GM12878 (cell line): ENCODE data around the gene NDUFV1. TPM values are rescaled to one million over a fixed set of nuclear protein-coding genes. Genes with fewer than 3 reads are reported as not detected.

ENCODE experiments used
- ATAC-seq: fragments of 200-7000 bp; cut with Tn5 transposase; 3 replicates; pipeline ENCODE4 v1.9.1; 2020; ENCODE audit warnings: mild to moderate bottlenecking, moderate library complexity
- BruUV-seq: library from RNA; stranded (reverse); fragments of 400-500 nt; replicated peaks from 2 replicates; lab custom pipeline; 2021; lab: Mats Ljungman, UMichigan
- CTCF ChIA-PET: fragments of 300-600 bp; sonication (Branson Sonifier 250); formaldehyde crosslinking; extraction: SDS; loops from one replicate; lab custom pipeline; 2021; ENCODE audit warnings: inconsistent platforms; lab: Yijun Ruan, JAX
- POLR2A ChIA-PET: fragments of 350-600 bp; formaldehyde crosslinking; extraction: SDS; loops from one replicate; lab custom pipeline; 2021; ENCODE audit warnings: inconsistent platforms; lab: Charles Lee
- RAD21 ChIA-PET: fragments of 300-600 bp; sonication (Branson Sonifier 250); formaldehyde crosslinking; loops from one replicate; lab custom pipeline; 2023; ENCODE audit warnings: antibody characterized with exemption; ENCODE audit not compliant: unreplicated experiment; lab: Charles Lee
- SMC1A ChIA-PET: fragments of 300-600 bp; sonication (Branson Sonifier 250); formaldehyde crosslinking; loops from one replicate; lab custom pipeline; 2023; ENCODE audit not compliant: unreplicated experiment, uncharacterized antibody; lab: Charles Lee
- DNase-seq: peaks from one replicate; pipeline ENCODE4 v3.0.0-alpha.2; 2011; ENCODE audit warnings: low read depth, low spot score
- FAIRE-seq: peaks from 3 replicates; lab custom pipeline; 2011; peaks lifted over from hg19 to GRCh38; lab: Jason Lieb, UNC
- H2AFZ ChIP-seq: 2 replicates; pipeline ENCODE4 v1.6.0; 2011; ENCODE audit warnings: low read depth, low read length, control low read depth; ENCODE audit not compliant: control insufficient read depth
- H3K27ac ChIP-seq: 2 replicates; pipeline ENCODE4 v1.5.1; 2011; ENCODE audit warnings: control low read depth; ENCODE audit not compliant: control insufficient read depth, insufficient read depth
- H3K27me3 ChIP-seq, 2 experiments: replicated peaks in 1 of 2; 2 replicates each; pipeline versions ENCODE4 v1.6.0 to v1.6.1; 2011; ENCODE audit warnings: low read length in 1 of 2; ENCODE audit not compliant: control insufficient read depth in 2 of 2, insufficient read depth in 2 of 2
- H3K36me3 ChIP-seq, 2 experiments: 2 replicates each; pipeline ENCODE4 v1.5.1; 2011; ENCODE audit warnings: low read length in 1 of 2; ENCODE audit not compliant: control insufficient read depth in 2 of 2, insufficient read depth in 2 of 2
- H3K4me1 ChIP-seq: 2 replicates; pipeline ENCODE4 v1.6.1; 2011; ENCODE audit warnings: mild to moderate bottlenecking, low read length, moderate library complexity, mixed read lengths; ENCODE audit not compliant: control insufficient read depth, insufficient read depth
- H3K4me2 ChIP-seq: 2 replicates; pipeline ENCODE4 v1.6.0; 2011; ENCODE audit warnings: control low read depth; ENCODE audit not compliant: control insufficient read depth, insufficient read depth
- H3K4me3 ChIP-seq: fragments of 200-600 bp; sonication (generic); 2 replicates; pipeline ENCODE4 v1.5.1; 2016
- H3K79me2 ChIP-seq: 2 replicates; pipeline ENCODE4 v1.6.0; 2011; ENCODE audit warnings: low read length; ENCODE audit not compliant: control insufficient read depth, insufficient read depth
- H3K9ac ChIP-seq: 2 replicates; pipeline ENCODE4 v1.8.0; 2011; ENCODE audit warnings: low read length, control low read depth, mixed read lengths; ENCODE audit not compliant: control insufficient read depth, insufficient read depth
- H3K9me3 ChIP-seq: replicated peaks from 3 replicates; pipeline ENCODE4 v1.5.1; 2011; ENCODE audit warnings: mild to moderate bottlenecking, low read length; ENCODE audit not compliant: control insufficient read depth, insufficient read depth
- H4K20me1 ChIP-seq: 2 replicates; pipeline ENCODE4 v1.6.0; 2011; ENCODE audit not compliant: control insufficient read depth, insufficient read depth
- BCL11A ChIP-seq: IDR thresholded peaks from 2 replicates; pipeline ENCODE4 v1.6.1; 2011; ENCODE audit warnings: low read depth, low read length
- HDGF ChIP-seq: fragments of 450-650 bp; IDR thresholded peaks from 2 replicates; pipeline ENCODE4 v1.6.1; 2016; ENCODE audit warnings: antibody characterized with exemption
- TCF12 ChIP-seq: IDR thresholded peaks from 2 replicates; pipeline ENCODE4 v1.6.1; 2011; ENCODE audit warnings: low read depth, mild to moderate bottlenecking, low read length
- ZNF207 ChIP-seq: fragments of 450-650 bp; IDR thresholded peaks from 2 replicates; pipeline ENCODE4 v1.6.1; 2014; ENCODE audit warnings: antibody characterized with exemption, mild to moderate bottlenecking, borderline replicate concordance
- ZNF274 ChIP-seq: IDR thresholded peaks from one replicate; pipeline ENCODE4 v1.8.0; 2011; ENCODE audit not compliant: insufficient read length, insufficient read depth
- WGBS: methylation state at CpG from one replicate; pipeline ENCODE4 v1.1.6; 2016; ENCODE audit warnings: low lambda C conversion rate; ENCODE audit not compliant: insufficient replicate concordance, insufficient coverage; ENCODE audit errors: missing lambda C conversion rate; 5-methylcytosine and 5-hydroxymethylcytosine counted together
- in situ Hi-C: fragments of 300-500 bp; cut with MboI; formaldehyde crosslinking; loops from 9 replicates; pipeline ENCODE4 v1.14.3; 2018; ENCODE audit warnings: mixed read lengths
- intact Hi-C: fragments of 100-400 bp; cut with micrococcal nuclease; formaldehyde crosslinking; loops from one replicate; pipeline ENCODE4 v1.14.2; 2022; ENCODE audit not compliant: unreplicated experiment
- polyA plus RNA-seq, 11 experiments: library from polyadenylated mRNA; depleted of rRNA in 4 of 11; unstranded in 6 of 11; stranded (reverse) in 5 of 11; fragments of >200 nt; fragmentation: Nextera tagmentation in 4 of 11; fragmentation: Illumina TruSeq in 1 of 11; extraction: Ambion mirVana in 4 of 11; extraction: Trizol in 1 of 11; gene quantifications; 1 replicate in 1 of 11; 2 replicates in 10 of 11; pipeline versions ENCODE4 v1.2.1 to v1.2.3, GENCODE V29; 2011 to 2016; ENCODE audit warnings: inconsistent platforms in 2 of 11, missing spikeins in 2 of 11, low read depth in 1 of 11
- total RNA-seq, 4 experiments: library from RNA; depleted of rRNA in 3 of 4; stranded (reverse); fragments of >200 nt in 3 of 4; fragmentation: Illumina TruSeq in 1 of 4; extraction: Trizol in 1 of 4; gene quantifications; 2 replicates each; pipeline versions ENCODE4 v1.2.1 to v1.2.3, GENCODE V29; 2013 to 2021
- TF ChIP-seq, protein P1 (sequence below): fragments of 450-650 bp; IDR thresholded peaks from 2 replicates; pipeline ENCODE4 v1.6.1; 2016; ENCODE audit warnings: mild to moderate bottlenecking, moderate library complexity, borderline replicate concordance

NDUFV1 gene
- total and polyA plus RNA-seq, 10 of the 15 experiments (the other 5 are each of a cell fraction or from before 2014, with no cell fraction given): 8.2 to 380 (median 231) TPM

DNA sequence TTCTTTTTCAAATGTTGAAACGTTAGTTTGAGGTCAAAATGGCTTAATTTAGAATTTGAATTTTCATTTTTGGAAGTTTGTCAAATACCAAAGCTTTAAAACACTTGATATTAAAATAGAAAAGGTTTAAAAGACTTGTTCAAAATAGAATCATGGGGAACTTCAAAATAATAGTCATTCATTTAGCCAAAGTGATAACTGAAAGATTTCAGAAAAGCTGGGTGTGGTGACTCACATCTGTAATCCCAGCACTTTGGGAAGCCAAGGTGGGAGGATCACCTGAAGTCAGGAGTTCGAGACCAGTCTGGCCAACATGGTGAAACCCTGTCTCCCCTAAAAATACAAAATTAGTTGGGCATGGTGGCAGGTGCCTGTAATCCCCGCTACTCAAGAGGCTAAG is 12.3 kb upstream of the NDUFV1 start:
- Histone ChIP-seq H3K4me1 (no peaks in the 10 kb centered on the region), H3K9ac (no peak overlapping the region), H3K4me3 (no peak overlapping the region), H3K4me2 (no peak overlapping the region), H3K36me3 (no peaks in the 10 kb centered on the region), H2AFZ (no peak overlapping the region), H3K9me3 (peaks cover 1% of the 10 kb centered on the region; the same call in 1 of the 3 replicates), H3K79me2 (no peaks in the 10 kb centered on the region), H4K20me1 (no peaks in the 10 kb centered on the region), H3K27me3 (no peaks in the 10 kb centered on the region), H3K27ac (no peak overlapping the region)
- 55% methylated on average over 3 of the region's 3 CpGs for WGBS
- in situ Hi-C loops (no loop called here), intact Hi-C loops (no loop called here)
- FAIRE-seq (no peak), DNase-seq (no peak), ATAC-seq (no peak)
- TF ChIP-seq HDGF: no peak
- TF ChIP-seq TCF12: no peak
- ChIA-PET POLR2A (interaction anchor here (0.7 kb wide), 1 partner anchor 13 kb away, joined by 3 read pairs; no protein-coding TSS in a partner anchor), CTCF (interaction anchor here (0.8 kb wide), 1 partner anchor 21 kb away, joined by 3 read pairs; no protein-coding TSS in a partner anchor), SMC1A (interaction anchor here (0.7 kb wide), 1 partner anchor 21 kb away, joined by 3 read pairs; no protein-coding TSS in a partner anchor), RAD21 (interaction anchor here (0.9 kb wide), 1 partner anchor 11 kb away, joined by 3 read pairs; the partner anchor contains the start of gene GSTP1)
- no TSS peak for BruUV-seq

DNA sequence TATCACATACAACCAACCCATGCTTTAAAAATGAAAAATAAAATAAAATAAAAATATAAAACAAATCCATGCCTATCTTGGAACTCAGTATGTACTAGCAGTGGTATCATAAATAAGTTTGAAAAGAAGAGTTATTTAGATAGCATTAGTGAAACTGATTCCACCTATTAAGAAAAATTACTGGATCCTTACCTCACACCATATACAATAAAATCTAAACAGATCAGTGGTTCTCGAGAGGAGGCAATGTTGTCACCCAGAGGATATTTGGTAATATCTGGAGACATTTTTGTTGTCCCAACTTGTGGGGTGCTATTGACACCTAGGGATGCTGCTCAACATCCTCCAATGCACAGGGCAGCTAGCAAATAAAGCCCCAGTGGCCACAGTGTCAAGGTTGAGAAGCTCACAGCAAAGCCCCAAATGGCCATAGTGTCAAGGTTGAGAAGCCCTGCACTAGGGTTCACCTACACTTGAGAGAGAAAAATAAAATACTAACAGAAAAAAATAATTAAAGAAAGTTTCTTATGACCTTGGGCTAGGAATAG is 9.9 kb upstream of the NDUFV1 start:
- no peak for TF ChIP-seq ZNF207
- no peak for TF ChIP-seq ZNF274
- TF ChIP-seq, protein P1, sequence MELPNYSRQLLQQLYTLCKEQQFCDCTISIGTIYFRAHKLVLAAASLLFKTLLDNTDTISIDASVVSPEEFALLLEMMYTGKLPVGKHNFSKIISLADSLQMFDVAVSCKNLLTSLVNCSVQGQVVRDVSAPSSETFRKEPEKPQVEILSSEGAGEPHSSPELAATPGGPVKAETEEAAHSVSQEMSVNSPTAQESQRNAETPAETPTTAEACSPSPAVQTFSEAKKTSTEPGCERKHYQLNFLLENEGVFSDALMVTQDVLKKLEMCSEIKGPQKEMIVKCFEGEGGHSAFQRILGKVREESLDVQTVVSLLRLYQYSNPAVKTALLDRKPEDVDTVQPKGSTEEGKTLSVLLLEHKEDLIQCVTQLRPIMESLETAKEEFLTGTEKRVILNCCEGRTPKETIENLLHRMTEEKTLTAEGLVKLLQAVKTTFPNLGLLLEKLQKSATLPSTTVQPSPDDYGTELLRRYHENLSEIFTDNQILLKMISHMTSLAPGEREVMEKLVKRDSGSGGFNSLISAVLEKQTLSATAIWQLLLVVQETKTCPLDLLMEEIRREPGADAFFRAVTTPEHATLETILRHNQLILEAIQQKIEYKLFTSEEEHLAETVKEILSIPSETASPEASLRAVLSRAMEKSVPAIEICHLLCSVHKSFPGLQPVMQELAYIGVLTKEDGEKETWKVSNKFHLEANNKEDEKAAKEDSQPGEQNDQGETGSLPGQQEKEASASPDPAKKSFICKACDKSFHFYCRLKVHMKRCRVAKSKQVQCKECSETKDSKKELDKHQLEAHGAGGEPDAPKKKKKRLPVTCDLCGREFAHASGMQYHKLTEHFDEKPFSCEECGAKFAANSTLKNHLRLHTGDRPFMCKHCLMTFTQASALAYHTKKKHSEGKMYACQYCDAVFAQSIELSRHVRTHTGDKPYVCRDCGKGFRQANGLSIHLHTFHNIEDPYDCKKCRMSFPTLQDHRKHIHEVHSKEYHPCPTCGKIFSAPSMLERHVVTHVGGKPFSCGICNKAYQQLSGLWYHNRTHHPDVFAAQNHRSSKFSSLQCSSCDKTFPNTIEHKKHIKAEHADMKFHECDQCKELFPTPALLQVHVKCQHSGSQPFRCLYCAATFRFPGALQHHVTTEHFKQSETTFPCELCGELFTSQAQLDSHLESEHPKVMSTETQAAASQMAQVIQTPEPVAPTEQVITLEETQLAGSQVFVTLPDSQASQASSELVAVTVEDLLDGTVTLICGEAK: no peak
- TF ChIP-seq BCL11A: no peak
- RAD21 ChIA-PET: no interaction called here
- POLR2A ChIA-PET: no interaction called here
- no peaks in the 10 kb centered on the region for H4K20me1 ChIP-seq
- no peak overlapping the region for H3K27ac ChIP-seq
- H3K79me2 ChIP-seq: no peaks in the 10 kb centered on the region
- WGBS: 37% methylated on average over 1 of the region's 1 CpG
- SMC1A ChIA-PET: interaction anchor here (0.8 to 1.4 kb wide), 4 partner anchors 9 to 60 kb away, joined by 3 to 4 read pairs (median 4); no protein-coding TSS in a partner anchor
- H3K4me1 ChIP-seq: peaks cover 15% of the 10 kb centered on the region
- intact Hi-C loops (no loop called here), in situ Hi-C loops (no loop called here)
- H3K9ac ChIP-seq: no peak overlapping the region
- no peaks in the 10 kb centered on the region for H3K27me3 ChIP-seq
- no peak overlapping the region for H3K4me3 ChIP-seq
- no peak overlapping the region for H3K4me2 ChIP-seq
- CTCF ChIA-PET: interaction anchor here (1.2 kb wide), 1 partner anchor 20 kb away, joined by 3 read pairs; no protein-coding TSS in a partner anchor
- ATAC-seq (no peak), DNase-seq (no peak), FAIRE-seq (no peak)
- no TSS peak for BruUV-seq
- peaks cover 1% of the 10 kb centered on the region; the same call in 1 of the 3 replicates for H3K9me3 ChIP-seq
- H2AFZ ChIP-seq: no peak overlapping the region
- no peaks in the 10 kb centered on the region for H3K36me3 ChIP-seq
